WERI-Rb-1 (cell line): Measurements from ENCODE around the gene STK16.

ENCODE experiments used
- DNase-seq: peaks from one replicate; pipeline ENCODE4 v3.0.0-alpha.2; 2020
- H3K27ac ChIP-seq: fragments of 250-450 bp; sonication (Bioruptor Pico); 2 replicates; pipeline ENCODE4 v1.5.1; 2020; ENCODE audit warnings: mild to moderate bottlenecking, moderate library complexity
- H3K27me3 ChIP-seq: fragments of 250-450 bp; sonication (Bioruptor Pico); 2 replicates; pipeline ENCODE4 v1.5.1; 2021; ENCODE audit warnings: mild to moderate bottlenecking, low read depth, moderate library complexity; ENCODE audit not compliant: insufficient read depth, severe bottlenecking
- H3K36me3 ChIP-seq: fragments of 250-450 bp; sonication (Bioruptor Pico); 2 replicates; pipeline ENCODE4 v1.5.1; 2020; ENCODE audit warnings: mild to moderate bottlenecking, moderate library complexity
- H3K4me3 ChIP-seq: 2 replicates; pipeline ENCODE4 v1.5.1; 2011; ENCODE audit warnings: low read depth, mild to moderate bottlenecking, control low read depth, low read length
- H3K9me3 ChIP-seq: fragments of 250-450 bp; sonication (Bioruptor Pico); 2 replicates; pipeline ENCODE4 v1.5.1; 2021; ENCODE audit warnings: mild to moderate bottlenecking, moderate library complexity; ENCODE audit not compliant: severe bottlenecking
- CTCF ChIP-seq: IDR thresholded peaks from 2 replicates; pipeline ENCODE4 v1.5.1; 2011; ENCODE audit warnings: low read depth, mild to moderate bottlenecking, control low read depth, inconsistent platforms, low read length

STK16 gene

GRCh38 chr2:219270055-219270372 is 24.7 kb downstream of the STK16 start:
- TF ChIP-seq CTCF, result no peak
- H3K27ac ChIP-seq, result no peak overlapping the region
- H3K9me3 ChIP-seq, result no peaks in the 10 kb centered on the region
- DNase-seq, result no peak
- H3K27me3 ChIP-seq, result no peaks in the 10 kb centered on the region
- H3K36me3 ChIP-seq, result peaks cover 6% of the 10 kb centered on the region
- H3K4me3 ChIP-seq, result no peak overlapping the region

- no peak for DNase-seq
- Histone ChIP-seq H3K27ac (no peak overlapping the region), H3K27me3 (no peaks in the 10 kb centered on the region), H3K36me3 (peaks cover 6% of the 10 kb centered on the region), H3K9me3 (no peaks in the 10 kb centered on the region), H3K4me3 (no peak overlapping the region)
- TF ChIP-seq CTCF, result no peak
Measured at GRCh38 chr2:219271021-219271420, 25.7 kb downstream of the STK16 start.

- TF ChIP-seq CTCF, result no peak
- no peak overlapping the region for H3K4me3 ChIP-seq
- H3K27me3 ChIP-seq, result no peaks in the 10 kb centered on the region
- peak overlapping the region; percentile 63 for H3K27ac ChIP-seq
- peaks cover 6% of the 10 kb centered on the region for H3K36me3 ChIP-seq
- no peaks in the 10 kb centered on the region for H3K9me3 ChIP-seq
- DNase-seq, result no peak
Measured at GRCh38 chr2:219272356-219272755, 27.1 kb downstream of the STK16 start.

GRCh38 chr2:219272995-219273394 is 27.7 kb downstream of the STK16 start:
- Histone ChIP-seq H3K27me3 (no peaks in the 10 kb centered on the region), H3K36me3 (peaks cover 6% of the 10 kb centered on the region), H3K27ac (peak overlapping the region; percentile 63), H3K9me3 (no peaks in the 10 kb centered on the region), H3K4me3 (no peak overlapping the region)
- peak; percentile 60 for DNase-seq
- TF ChIP-seq CTCF, result no peak

GRCh38 chr2:219273937-219274336 is 28.7 kb downstream of the STK16 start:
- Histone ChIP-seq H3K27ac (peak overlapping the region; percentile 63), H3K4me3 (no peak overlapping the region), H3K9me3 (no peaks in the 10 kb centered on the region), H3K36me3 (peaks cover 6% of the 10 kb centered on the region), H3K27me3 (no peaks in the 10 kb centered on the region)
- no peak for DNase-seq
- no peak for TF ChIP-seq CTCF

- Histone ChIP-seq H3K27ac (peak overlapping the region; percentile 63), H3K36me3 (peaks cover 6% of the 10 kb centered on the region), H3K4me3 (no peak overlapping the region), H3K9me3 (no peaks in the 10 kb centered on the region), H3K27me3 (no peaks in the 10 kb centered on the region)
- DNase-seq, result no peak
- TF ChIP-seq CTCF, result no peak
Measured at GRCh38 chr2:219274361-219274921, 29.2 kb downstream of the STK16 start.
